HG03066 (cell line): ENCODE results near the gene TMTC1.

Experiments used
- ATAC-seq: cut with Tn5 transposase; IDR thresholded peaks from one replicate; pipeline ENCODE4 v1.9.1; 2021; ENCODE audit warnings: low read depth; ENCODE audit not compliant: unreplicated experiment

Gene TMTC1

DNA sequence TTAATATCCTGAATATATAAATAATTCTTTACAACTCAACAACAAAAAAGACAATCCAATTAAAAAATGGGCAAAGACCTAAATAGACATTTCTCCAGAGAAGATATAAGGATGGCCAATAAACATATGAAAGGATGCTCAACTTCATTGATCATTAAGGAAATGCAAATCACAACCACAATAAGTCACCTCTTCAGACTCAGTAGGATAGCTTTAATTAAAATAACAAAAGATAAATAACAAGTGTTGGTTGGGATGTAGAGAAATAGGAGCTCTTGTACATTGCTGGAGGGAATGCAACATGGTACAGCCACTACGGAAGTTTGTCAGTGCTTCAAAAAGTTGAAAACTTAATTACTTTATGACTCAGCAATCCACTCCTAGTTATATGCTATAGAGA is 156.5 kb downstream of the TMTC1 start:
- ATAC-seq, result no peak

GRCh38 chr12:29625359-29625953 is 158.3 kb downstream of the TMTC1 start:
- no peak for ATAC-seq

GRCh38 chr12:29622251-29622650 is 161.5 kb downstream of the TMTC1 start:
- ATAC-seq, result no peak

- ATAC-seq, result no peak
Measured at GRCh38 chr12:29620030-29620429, 163.7 kb downstream of the TMTC1 start.

DNA sequence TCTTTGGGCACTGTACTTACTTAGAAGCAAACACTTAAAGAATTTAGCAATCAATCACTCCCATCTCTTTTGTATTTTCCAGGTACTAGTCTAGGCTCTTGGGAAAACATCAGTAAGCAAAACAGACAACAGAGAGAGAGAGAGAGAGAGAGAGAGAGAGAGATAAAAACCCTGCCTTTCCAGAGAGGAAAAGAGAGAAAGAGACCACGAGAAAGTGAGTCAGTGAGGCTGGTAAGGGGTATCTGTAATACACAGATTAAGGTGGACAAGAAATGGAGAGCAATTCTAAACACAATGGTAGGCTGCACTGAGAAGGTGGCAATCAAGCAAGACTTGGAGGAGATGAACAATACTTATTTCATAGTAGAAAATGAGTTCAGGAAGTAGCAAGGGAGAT is 166.3 kb downstream of the TMTC1 start:
- no peak for ATAC-seq

DNA sequence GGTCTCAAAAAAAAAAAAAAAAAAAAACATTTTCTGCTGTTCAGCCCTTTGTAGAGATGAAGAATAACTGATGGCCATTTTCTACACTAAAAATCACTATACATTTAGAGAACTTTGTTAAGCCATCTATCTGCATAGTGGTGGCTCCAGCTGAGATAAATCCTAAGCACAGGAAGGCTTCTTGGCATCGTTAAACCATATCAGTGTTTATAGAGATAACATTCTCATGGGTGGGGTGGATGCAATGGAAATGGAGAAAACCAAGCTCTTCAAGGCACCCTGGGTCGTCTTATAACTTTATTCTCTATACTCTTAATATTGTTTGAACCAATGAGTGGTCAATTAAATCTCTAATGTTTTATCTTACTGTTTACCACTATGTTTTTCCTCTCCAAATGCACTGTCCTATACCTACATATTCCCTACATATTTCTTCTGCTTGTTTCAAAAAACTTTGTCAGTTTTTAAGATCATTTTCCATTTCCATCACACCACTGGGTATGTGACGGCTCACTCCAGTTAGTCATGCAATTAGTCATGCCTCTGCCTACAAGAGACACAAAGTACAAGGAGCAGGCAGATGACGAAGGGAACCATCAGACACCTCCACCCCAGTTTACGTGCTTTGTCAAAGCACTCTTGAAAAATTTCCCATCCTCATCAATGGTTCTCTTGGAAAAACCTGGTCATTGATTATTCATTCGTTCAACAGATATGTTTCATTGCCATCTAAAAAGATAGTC is 166.9 kb downstream of the TMTC1 start:
- no peak for ATAC-seq

DNA sequence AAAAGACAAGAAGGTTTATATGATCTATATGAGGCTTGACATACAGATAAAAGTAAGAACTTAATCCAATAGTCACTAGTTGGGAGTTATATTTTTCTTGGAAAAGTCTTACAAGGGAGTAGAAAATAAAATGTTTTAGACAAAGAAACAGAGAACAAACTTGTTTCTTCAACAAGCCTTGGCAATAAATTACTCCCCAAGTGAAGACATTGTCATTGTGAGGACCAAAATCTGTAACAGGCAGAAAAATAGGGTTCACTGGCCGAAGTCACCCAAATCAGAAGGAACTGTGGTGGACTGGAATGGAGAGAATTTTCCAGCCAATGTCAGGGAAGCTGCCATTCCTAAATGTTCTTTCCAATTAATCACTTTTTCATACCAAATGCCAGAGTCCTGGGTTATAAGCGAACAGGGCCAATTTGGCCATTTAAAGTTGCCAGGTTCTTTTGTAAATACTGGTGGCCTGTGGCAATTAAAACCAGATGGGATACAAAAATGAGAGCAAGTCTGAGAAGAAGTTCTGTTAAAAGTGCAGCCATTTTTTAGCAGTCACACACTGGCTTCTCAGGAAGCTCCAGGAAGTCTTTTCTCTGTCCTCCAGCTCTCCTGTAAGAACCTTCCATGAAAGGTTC is 168.9 kb downstream of the TMTC1 start:
- ATAC-seq, result no peak

- no peak for ATAC-seq
Measured at GRCh38 chr12:29612912-29613311, 170.8 kb downstream of the TMTC1 start.

DNA sequence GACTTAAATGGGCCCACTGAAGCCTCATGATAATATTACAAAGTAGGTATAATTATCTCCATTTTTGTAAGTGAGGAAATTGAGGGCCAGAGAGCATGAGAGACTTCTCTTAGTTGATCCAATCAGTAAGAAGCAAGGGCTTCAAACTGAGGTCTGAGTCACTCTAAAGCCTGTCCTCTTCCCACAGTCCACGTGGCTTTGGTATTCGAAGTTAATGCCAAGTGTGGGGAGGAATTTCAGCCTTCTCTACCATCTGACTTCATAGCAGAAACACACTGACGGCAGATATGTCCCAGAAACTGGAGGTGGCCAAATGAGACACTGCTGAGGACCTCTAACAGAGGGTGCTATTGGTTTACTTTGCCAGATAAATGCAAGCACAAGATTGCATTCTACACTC is 171.8 kb downstream of the TMTC1 start:
- no peak for ATAC-seq

- no peak for ATAC-seq
Measured at GRCh38 chr12:29610473-29611170, 173.1 kb downstream of the TMTC1 start.

DNA sequence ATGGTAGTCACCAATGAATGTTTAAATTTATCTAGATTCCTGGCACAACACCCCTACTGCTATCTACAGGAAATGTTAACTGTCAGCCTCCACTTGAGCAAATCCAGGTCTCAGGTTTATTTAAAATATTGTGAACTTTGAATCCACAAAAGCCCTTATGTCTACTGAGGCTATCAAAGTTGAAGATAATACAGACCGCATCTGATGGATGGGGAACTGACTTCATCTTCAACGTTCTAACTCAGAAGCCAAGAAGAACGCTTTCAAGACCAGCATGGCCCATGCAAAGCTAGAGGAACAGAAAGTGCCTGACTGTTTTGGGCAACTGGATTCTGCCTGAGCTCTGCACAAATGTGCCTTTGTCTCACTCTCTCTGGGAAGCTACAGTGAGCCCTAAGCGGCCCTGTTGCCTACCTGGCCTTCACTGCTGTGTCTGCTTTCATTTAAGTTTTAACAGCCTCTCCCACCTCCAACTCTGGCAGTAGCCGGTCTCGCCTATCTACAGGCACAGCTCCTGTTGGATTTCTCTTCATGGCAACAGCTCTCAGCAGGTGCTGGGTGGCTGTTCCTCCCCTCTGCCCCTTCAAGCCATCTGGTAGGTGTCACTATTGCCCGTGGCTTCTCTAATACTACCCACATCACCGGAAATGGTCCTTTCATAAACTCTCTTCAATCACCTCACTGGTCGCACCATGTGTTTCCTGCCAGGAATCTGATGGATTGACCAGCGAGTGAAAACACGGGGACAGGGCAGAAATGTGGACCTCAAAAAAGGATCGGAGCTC is 174.1 kb downstream of the TMTC1 start:
- no peak for ATAC-seq

GRCh38 chr12:29608581-29608980 is 175.2 kb downstream of the TMTC1 start:
- ATAC-seq, result no peak

DNA sequence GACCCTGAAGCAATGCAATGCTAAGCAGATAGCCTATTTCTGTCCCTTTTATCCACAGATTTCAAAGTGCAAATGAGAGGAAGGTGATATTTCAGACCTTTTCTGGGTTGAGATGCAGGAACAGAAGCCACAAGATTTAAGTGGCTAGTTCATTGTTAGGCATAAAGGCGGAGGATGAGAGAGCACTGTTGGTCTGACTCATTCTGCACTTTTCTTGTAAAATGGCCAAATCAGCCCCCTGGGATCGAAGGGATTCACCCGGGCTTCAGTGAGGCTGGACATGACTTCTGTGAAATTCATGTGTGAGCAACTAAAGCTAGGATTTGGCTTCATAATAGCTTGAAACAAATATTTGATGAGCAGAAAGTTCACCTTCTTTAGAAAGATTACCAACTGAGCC is 184.4 kb downstream of the TMTC1 start:
- no peak for ATAC-seq

GRCh38 chr12:29595071-29595755 is 188.5 kb downstream of the TMTC1 start:
- no peak for ATAC-seq

GRCh38 chr12:29593001-29593400 is 190.7 kb downstream of the TMTC1 start:
- no peak for ATAC-seq

DNA sequence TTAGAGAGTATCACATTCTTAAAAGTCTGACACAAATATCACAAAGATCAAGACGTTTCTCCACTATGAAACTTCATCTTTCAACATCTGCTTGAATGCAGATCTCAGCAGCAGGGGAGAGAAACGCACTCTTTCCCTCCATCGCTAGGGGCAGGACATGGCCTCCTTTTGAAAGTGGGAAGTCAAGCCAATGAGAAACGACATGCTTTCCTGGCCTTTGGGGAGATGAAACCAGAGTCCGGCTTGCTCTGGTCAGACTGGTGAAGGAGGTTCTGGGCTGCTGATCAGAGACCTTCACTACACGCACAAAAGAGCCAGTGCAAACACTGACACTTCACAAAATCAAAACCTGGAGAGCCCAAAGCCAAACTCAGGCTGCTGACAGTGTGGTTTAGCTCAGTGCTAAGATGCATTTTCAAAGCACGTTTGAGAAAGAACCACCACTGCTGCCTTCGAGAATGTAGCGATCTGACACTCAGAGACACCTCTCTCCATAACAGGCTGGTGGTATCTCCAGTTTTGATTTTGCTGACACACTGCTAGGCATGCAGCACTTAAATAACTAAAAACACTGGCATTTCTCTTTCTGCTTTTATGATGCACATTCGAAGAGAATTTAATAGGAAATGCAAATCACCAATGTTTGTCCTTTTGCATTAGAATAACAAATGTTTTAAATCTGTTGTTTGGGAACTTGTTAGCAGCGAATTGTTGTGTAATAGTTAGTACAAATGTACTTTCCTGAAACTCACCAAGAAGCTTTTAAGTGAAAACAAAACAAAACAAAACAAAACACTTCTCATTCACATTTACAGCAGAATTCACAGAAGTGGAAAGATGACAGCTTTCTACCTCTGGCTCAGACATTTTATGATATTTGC is 192.4 kb downstream of the TMTC1 start:
- no peak for ATAC-seq

DNA sequence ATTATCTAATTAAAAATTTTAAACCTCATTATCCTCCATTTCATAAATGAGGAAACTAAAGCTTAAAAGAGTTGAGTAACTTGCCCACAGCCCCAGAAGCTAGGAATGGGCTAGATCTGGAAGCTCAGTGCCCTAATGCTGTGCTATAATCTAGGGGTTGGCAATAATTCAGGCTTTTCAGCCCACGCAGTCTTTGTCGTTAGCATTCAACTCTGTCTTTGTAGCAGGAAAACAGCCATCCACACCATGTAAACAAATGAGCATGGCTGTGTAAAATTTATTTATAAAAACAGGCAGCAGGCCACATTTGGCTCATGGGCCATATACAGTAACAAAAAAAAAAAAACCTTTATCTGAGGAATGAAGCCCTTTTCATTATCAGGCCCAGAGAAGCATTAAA is 193.9 kb downstream of the TMTC1 start:
- ATAC-seq, result no peak

GRCh38 chr12:29589286-29589820 is 194.4 kb downstream of the TMTC1 start:
- ATAC-seq, result no peak
